Adipocyte (in vitro differentiated cells): ENCODE measurements around the gene GZF1.

Source experiments
- DNase-seq: peaks from one replicate; pipeline ENCODE4 v3.0.0-alpha.2; 2015; ENCODE audit warnings: low read depth
- H3K27me3 ChIP-seq: replicated peaks from 2 replicates; pipeline ENCODE4 v1.7.0; 2013; ENCODE audit warnings: mild to moderate bottlenecking, low read length, moderate library complexity; ENCODE audit not compliant: control insufficient read depth, insufficient read depth
- H3K36me3 ChIP-seq: 2 replicates; pipeline ENCODE4 v1.7.0; 2013; ENCODE audit warnings: low read length, mild to moderate bottlenecking, moderate library complexity; ENCODE audit not compliant: control insufficient read depth, insufficient read depth, severe bottlenecking
- H3K4me1 ChIP-seq: 2 replicates; pipeline ENCODE4 v1.7.0; 2013; ENCODE audit warnings: mild to moderate bottlenecking, low read length, moderate library complexity; ENCODE audit not compliant: control insufficient read depth, insufficient read depth
- H3K4me3 ChIP-seq: 2 replicates; pipeline ENCODE4 v1.7.0; 2013; ENCODE audit warnings: mild to moderate bottlenecking, low read length, moderate library complexity
- H3K9ac ChIP-seq: 2 replicates; pipeline ENCODE4 v1.7.0; 2013; ENCODE audit warnings: mild to moderate bottlenecking, low read length, moderate library complexity
- H3K9me3 ChIP-seq: 2 replicates; pipeline ENCODE4 v1.7.0; 2013; ENCODE audit warnings: mild to moderate bottlenecking, low read length, moderate library complexity; ENCODE audit not compliant: control insufficient read depth

The GZF1 gene

GRCh38 chr20:23396950-23397627 is 35.1 kb downstream of the GZF1 start:
- no peak for DNase-seq
- peaks cover 43% of the 10 kb centered on the region for H3K36me3 ChIP-seq
- H3K9ac ChIP-seq: no peak overlapping the region
- H3K4me1 ChIP-seq: peaks cover 15% of the 10 kb centered on the region
- no peaks in the 10 kb centered on the region for H3K9me3 ChIP-seq
- no peak overlapping the region for H3K4me3 ChIP-seq
- no peaks in the 10 kb centered on the region for H3K27me3 ChIP-seq

DNA sequence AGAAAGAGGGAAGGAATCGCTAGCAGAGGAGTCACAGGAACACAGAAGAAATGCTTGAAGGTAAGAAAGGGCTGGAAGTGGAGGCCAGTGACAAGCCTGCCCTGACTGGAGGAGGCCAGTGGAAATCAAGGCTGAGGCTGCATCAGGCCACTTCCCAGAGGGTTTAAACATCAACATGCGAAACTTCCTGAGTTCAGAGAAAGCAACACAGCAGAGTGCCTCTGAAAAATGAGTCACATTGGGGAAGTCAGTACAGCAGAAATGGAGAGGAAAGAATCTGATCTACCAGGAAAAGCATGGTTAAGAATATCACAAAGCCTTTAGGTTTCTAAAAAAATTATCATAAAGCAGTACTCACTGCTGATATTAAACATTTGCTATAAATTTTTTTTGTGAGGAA is 36.0 kb downstream of the GZF1 start:
- H3K27me3 ChIP-seq: no peaks in the 10 kb centered on the region
- peak; percentile 47 for DNase-seq
- no peaks in the 10 kb centered on the region for H3K9me3 ChIP-seq
- peaks cover 15% of the 10 kb centered on the region for H3K4me1 ChIP-seq
- H3K36me3 ChIP-seq: peaks cover 36% of the 10 kb centered on the region
- H3K9ac ChIP-seq: no peak overlapping the region
- no peak overlapping the region for H3K4me3 ChIP-seq

DNA sequence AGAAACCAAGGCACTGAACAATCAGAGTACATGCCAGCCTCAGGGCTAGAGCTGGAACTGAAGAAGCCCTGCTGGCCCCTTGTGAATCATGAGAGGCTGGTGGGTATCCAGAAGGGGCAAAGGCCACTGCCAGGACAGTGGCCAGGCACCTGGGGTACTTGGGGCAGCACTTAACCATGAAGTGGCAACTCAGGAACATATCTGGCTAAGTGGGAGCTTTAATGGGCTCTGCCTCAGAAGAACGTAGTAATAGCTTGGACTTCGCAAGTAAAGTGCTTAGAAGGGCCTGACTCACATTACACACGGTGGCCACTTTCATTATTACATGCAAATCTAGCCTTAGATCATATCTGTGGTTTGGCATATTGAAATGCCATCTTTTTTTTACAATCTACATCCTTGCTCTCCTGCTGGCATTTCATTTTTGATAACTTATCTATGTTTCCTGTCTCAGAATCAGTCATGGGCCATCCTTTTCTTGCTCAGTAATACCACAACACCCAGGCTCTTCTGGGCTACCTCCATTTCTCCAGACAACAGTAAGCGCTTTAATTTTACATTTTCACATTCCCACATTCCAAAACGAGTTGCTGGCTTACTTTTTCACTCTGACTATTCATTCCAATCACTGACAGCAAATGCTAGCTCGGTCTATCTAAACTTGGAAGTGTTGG is 37.7 kb downstream of the GZF1 start:
- Histone ChIP-seq H3K9ac (no peak overlapping the region), H3K9me3 (no peaks in the 10 kb centered on the region), H3K27me3 (no peaks in the 10 kb centered on the region), H3K4me1 (peaks cover 15% of the 10 kb centered on the region), H3K36me3 (peaks cover 19% of the 10 kb centered on the region), H3K4me3 (no peak overlapping the region)
- peak; percentile 22 for DNase-seq

GRCh38 chr20:23401051-23401450 is 39.1 kb downstream of the GZF1 start:
- Histone ChIP-seq H3K27me3 (no peaks in the 10 kb centered on the region), H3K9ac (no peak overlapping the region), H3K9me3 (no peaks in the 10 kb centered on the region), H3K36me3 (peaks cover 15% of the 10 kb centered on the region), H3K4me1 (peaks cover 15% of the 10 kb centered on the region), H3K4me3 (no peak overlapping the region)
- no peak for DNase-seq

GRCh38 chr20:23403751-23404150 is 41.8 kb downstream of the GZF1 start:
- H3K4me1 ChIP-seq: peaks cover 7% of the 10 kb centered on the region
- no peak for DNase-seq

DNA sequence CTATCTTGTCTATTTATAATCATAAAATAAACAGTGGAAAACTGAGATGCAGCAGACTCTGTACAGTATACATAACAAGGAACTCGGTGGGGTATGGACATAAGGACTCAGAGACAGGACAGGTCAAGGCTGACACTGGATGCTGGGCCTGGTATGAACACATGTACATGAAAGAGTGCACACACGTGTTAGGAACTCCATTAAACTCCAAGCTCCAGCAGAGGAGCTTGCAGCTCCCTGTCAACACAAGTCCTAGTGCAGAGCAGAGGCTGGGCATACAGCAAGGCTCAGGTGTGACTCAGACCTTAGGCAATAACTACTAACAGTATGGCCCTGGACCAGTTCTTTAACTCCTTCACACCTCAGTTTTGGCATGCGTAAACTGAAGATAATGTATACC is 42.2 kb downstream of the GZF1 start:
- Histone ChIP-seq H3K36me3 (peaks cover 11% of the 10 kb centered on the region), H3K9ac (no peak overlapping the region), H3K27me3 (no peaks in the 10 kb centered on the region), H3K4me1 (peaks cover 7% of the 10 kb centered on the region), H3K4me3 (no peak overlapping the region), H3K9me3 (no peaks in the 10 kb centered on the region)
- peak; percentile 15 for DNase-seq

More at GRCh38 chr20:23403751-23404150, 41.8 kb downstream of the GZF1 start:
- Histone ChIP-seq H3K36me3 (peaks cover 11% of the 10 kb centered on the region), H3K9ac (no peak overlapping the region), H3K4me3 (no peak overlapping the region), H3K27me3 (no peaks in the 10 kb centered on the region), H3K9me3 (no peaks in the 10 kb centered on the region)

GRCh38 chr20:23406880-23407279 is 44.9 kb downstream of the GZF1 start:
- Histone ChIP-seq H3K9me3 (no peaks in the 10 kb centered on the region), H3K36me3 (peaks cover 4% of the 10 kb centered on the region), H3K4me3 (no peak overlapping the region), H3K4me1 (peaks cover 18% of the 10 kb centered on the region), H3K9ac (no peak overlapping the region), H3K27me3 (no peaks in the 10 kb centered on the region)
- no peak for DNase-seq

DNA sequence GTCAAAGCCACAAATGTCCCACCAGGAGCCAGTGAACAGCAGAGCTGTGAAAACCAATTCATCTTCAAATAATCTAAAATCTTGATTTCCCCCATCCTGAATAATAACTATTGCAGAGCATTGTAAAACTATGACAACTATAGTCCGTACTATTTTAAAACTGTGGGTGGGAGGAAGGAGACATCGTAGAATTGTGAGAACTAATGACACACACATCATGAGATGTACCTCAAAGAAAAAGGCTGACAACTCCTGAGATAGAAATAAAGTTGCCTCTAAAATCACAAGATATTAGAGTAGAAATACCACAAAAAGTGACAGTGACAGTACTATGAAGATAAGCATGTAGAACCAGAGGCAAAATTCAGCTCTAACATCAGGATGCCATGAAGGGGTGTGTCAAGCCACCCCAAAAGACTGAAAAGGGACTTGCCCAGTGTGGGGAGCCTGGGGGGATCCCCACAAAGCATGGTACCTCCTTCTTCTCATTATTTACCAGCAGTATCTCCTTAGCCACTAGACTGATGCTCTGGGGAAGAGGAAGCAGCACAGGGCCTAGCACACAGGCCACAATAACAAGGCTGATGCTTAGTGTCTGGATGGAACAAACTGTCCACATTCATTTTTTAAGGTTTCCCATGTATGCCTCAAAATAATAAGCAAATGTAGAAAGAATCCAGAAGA is 45.9 kb downstream of the GZF1 start:
- Histone ChIP-seq H3K4me3 (no peak overlapping the region), H3K27me3 (no peaks in the 10 kb centered on the region), H3K4me1 (peaks cover 24% of the 10 kb centered on the region), H3K9ac (no peak overlapping the region), H3K9me3 (no peaks in the 10 kb centered on the region), H3K36me3 (no peaks in the 10 kb centered on the region)
- DNase-seq: no peak

DNA sequence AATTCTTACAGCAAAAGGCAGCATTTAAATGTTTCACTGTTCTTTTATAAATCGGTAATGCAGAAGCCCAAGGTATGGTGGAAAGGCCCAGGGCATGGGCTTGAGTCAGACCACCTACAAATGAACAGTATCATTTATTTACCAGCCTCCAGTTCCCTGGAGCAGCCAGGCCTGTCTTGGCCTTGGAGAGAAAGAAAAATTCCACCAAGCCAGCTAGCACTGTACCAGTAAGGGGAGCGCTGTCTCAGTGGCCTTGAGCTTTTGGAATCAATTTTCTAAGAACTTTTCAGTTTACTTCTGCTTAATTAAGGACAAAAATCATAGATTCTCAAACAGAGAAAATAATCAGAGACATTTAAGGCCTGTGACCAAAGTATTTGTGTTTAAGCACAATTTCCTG is 47.0 kb downstream of the GZF1 start:
- no peaks in the 10 kb centered on the region for H3K27me3 ChIP-seq
- H3K9ac ChIP-seq: no peak overlapping the region
- H3K4me3 ChIP-seq: no peak overlapping the region

GRCh38 chr20:23409800-23410199 is 47.8 kb downstream of the GZF1 start:
- no peak overlapping the region for H3K4me3 ChIP-seq
- no peaks in the 10 kb centered on the region for H3K36me3 ChIP-seq
- H3K9ac ChIP-seq: no peak overlapping the region
- H3K4me1 ChIP-seq: peaks cover 24% of the 10 kb centered on the region
- no peaks in the 10 kb centered on the region for H3K27me3 ChIP-seq
- no peak for DNase-seq
- no peaks in the 10 kb centered on the region for H3K9me3 ChIP-seq

More for the DNA sequence above, 47.0 kb downstream of the GZF1 start:
- DNase-seq: no peak
- peaks cover 24% of the 10 kb centered on the region for H3K4me1 ChIP-seq
- no peaks in the 10 kb centered on the region for H3K36me3 ChIP-seq
- H3K9me3 ChIP-seq: no peaks in the 10 kb centered on the region

GRCh38 chr20:23410916-23411695 is 49.1 kb downstream of the GZF1 start:
- H3K9ac ChIP-seq: no peak overlapping the region
- no peaks in the 10 kb centered on the region for H3K27me3 ChIP-seq
- H3K9me3 ChIP-seq: no peaks in the 10 kb centered on the region
- peak; percentile 13 for DNase-seq
- H3K4me3 ChIP-seq: peak overlapping the region; percentile 4
- H3K36me3 ChIP-seq: no peaks in the 10 kb centered on the region
- peaks cover 24% of the 10 kb centered on the region for H3K4me1 ChIP-seq
